ENCODE data around the gene FBXO27. TPM values are rescaled to one million over a fixed set of nuclear protein-coding genes. Genes with fewer than 3 reads are reported as not detected.
A peak's percentile ranks its signal among the peaks of the same experiment; 100 is the strongest.

The FBXO27 gene
- total RNA-seq (3.6 and 3.9 TPM in 2 replicates), polyA plus RNA-seq (0.83 and 1.6 TPM in 2 replicates), polyA minus RNA-seq (ENCODE audit: low replicate concordance) (2.4 and 16.6 TPM in 2 replicates)
- 0.94 and 2.4 TPM in 2 replicates for polyA plus RNA-seq (2012)

GRCh38 chr19:39032063-39032918, at the start of gene FBXO27:
Gene FBXO27 (minus strand): TSS chr19:39032549. CDS start chr19:39032227, 322 bp downstream.
- H3K27ac ChIP-seq (ENCODE audit: insufficient read depth, low read length), result no peak within 1 kb of the TSS
- TF ChIP-seq EZH2 (IDR thresholded peaks at IDR 0.05; ENCODE audit: low read length, missing control alignments) (no peak), CTCF (conservative IDR thresholded peaks at IDR 0.05 in 1 of 2, IDR thresholded peaks at IDR 0.05 in 1 of 2; ENCODE audit: low read depth in 1 of 2, low read length in 2 of 2) (no peak)
- peaks cover 4% of the 10 kb centered on the region for H3K27me3 ChIP-seq (ENCODE audit: control insufficient read depth, insufficient read depth, low read length)
- peaks cover 5% of the 10 kb centered on the region for H3K4me1 ChIP-seq (ENCODE audit: control insufficient read depth, extremely low read depth, insufficient read depth, low read length)
- H3K4me3 ChIP-seq (replicated peaks in 1 of 4; ENCODE audit: control extremely low read depth in 1 of 4, insufficient read depth in 1 of 4, low read depth in 3 of 4, low read length in 4 of 4), result peak within 1 kb of the TSS; percentile 43 to 62 (median 58)
- peak within 1 kb of the TSS; percentile 57 for H2AFZ ChIP-seq (ENCODE audit: low read length)
- no peaks in the 10 kb centered on the region for H3K36me3 ChIP-seq (ENCODE audit: control insufficient read depth, insufficient read depth, low read length)
- H3K79me2 ChIP-seq (ENCODE audit: control insufficient read depth, insufficient read depth, low read length), result no peaks in the 10 kb centered on the region
- no peak within 1 kb of the TSS for H3K9ac ChIP-seq (ENCODE audit: insufficient read depth, low read length)
- H4K20me1 ChIP-seq (ENCODE audit: control insufficient read depth, extremely low read depth, insufficient read depth, low read length), result no peaks in the 10 kb centered on the region
- H3K9me3 ChIP-seq (ENCODE audit: control insufficient read depth, insufficient read depth, low read depth, low read length), result no peaks in the 10 kb centered on the region
- DNase-seq (ENCODE audit: low read depth in 2 of 2), result peak in 1 of 2 donors; percentile 21
- H3K4me2 ChIP-seq (ENCODE audit: extremely low read depth, insufficient read depth, low read length), result peak within 1 kb of the TSS; percentile 92

- TF ChIP-seq CTCF (conservative IDR thresholded peaks at IDR 0.05 in 1 of 2, IDR thresholded peaks at IDR 0.05 in 1 of 2; ENCODE audit: low read depth in 1 of 2, low read length in 2 of 2) (no peak), EZH2 (IDR thresholded peaks at IDR 0.05; ENCODE audit: low read length, missing control alignments) (no peak)
- no peak overlapping the region for H3K9ac ChIP-seq (ENCODE audit: insufficient read depth, low read length)
- no peaks in the 10 kb centered on the region for H4K20me1 ChIP-seq (ENCODE audit: control insufficient read depth, extremely low read depth, insufficient read depth, low read length)
- H3K79me2 ChIP-seq (ENCODE audit: control insufficient read depth, insufficient read depth, low read length), result no peaks in the 10 kb centered on the region
- H3K9me3 ChIP-seq (ENCODE audit: control insufficient read depth, insufficient read depth, low read depth, low read length), result no peaks in the 10 kb centered on the region
- H3K4me3 ChIP-seq (replicated peaks in 1 of 4; ENCODE audit: control extremely low read depth in 1 of 4, insufficient read depth in 1 of 4, low read depth in 3 of 4, low read length in 4 of 4), result no peak overlapping the region
- no peak overlapping the region for H3K27ac ChIP-seq (ENCODE audit: insufficient read depth, low read length)
- H3K4me1 ChIP-seq (ENCODE audit: control insufficient read depth, extremely low read depth, insufficient read depth, low read length), result no peaks in the 10 kb centered on the region
- peaks cover 18% of the 10 kb centered on the region for H3K27me3 ChIP-seq (ENCODE audit: control insufficient read depth, insufficient read depth, low read length)
- H3K36me3 ChIP-seq (ENCODE audit: control insufficient read depth, insufficient read depth, low read length), result no peaks in the 10 kb centered on the region
- no peak overlapping the region for H3K4me2 ChIP-seq (ENCODE audit: extremely low read depth, insufficient read depth, low read length)
- no peak overlapping the region for H2AFZ ChIP-seq (ENCODE audit: low read length)
- no peak for DNase-seq (ENCODE audit: low read depth in 2 of 2)
These were observed 48.1 kb upstream of the FBXO27 start for GRCh38 chr19:39080431-39080830.

GRCh38 chr19:39078436-39079200, 46.3 kb upstream of the FBXO27 start:
- Histone ChIP-seq H3K36me3 (ENCODE audit: control insufficient read depth, insufficient read depth, low read length) (no peaks in the 10 kb centered on the region), H3K27ac (ENCODE audit: insufficient read depth, low read length) (peak overlapping the region; percentile 70), H4K20me1 (ENCODE audit: control insufficient read depth, extremely low read depth, insufficient read depth, low read length) (no peaks in the 10 kb centered on the region), H3K4me3 (replicated peaks in 1 of 4; ENCODE audit: control extremely low read depth in 1 of 4, insufficient read depth in 1 of 4, low read depth in 3 of 4, low read length in 4 of 4) (no peak overlapping the region), H3K9ac (ENCODE audit: insufficient read depth, low read length) (no peak overlapping the region), H3K4me1 (ENCODE audit: control insufficient read depth, extremely low read depth, insufficient read depth, low read length) (no peaks in the 10 kb centered on the region), H3K27me3 (ENCODE audit: control insufficient read depth, insufficient read depth, low read length) (peaks cover 3% of the 10 kb centered on the region), H3K9me3 (ENCODE audit: control insufficient read depth, insufficient read depth, low read depth, low read length) (no peaks in the 10 kb centered on the region), H3K79me2 (ENCODE audit: control insufficient read depth, insufficient read depth, low read length) (no peaks in the 10 kb centered on the region), H3K4me2 (ENCODE audit: extremely low read depth, insufficient read depth, low read length) (no peak overlapping the region), H2AFZ (ENCODE audit: low read length) (no peak overlapping the region)
- peak; percentile 89 to 99 for DNase-seq (ENCODE audit: low read depth in 2 of 2)
- no peak for TF ChIP-seq CTCF (conservative IDR thresholded peaks at IDR 0.05 in 1 of 2, IDR thresholded peaks at IDR 0.05 in 1 of 2; ENCODE audit: low read depth in 1 of 2, low read length in 2 of 2)
- no peak for TF ChIP-seq EZH2 (IDR thresholded peaks at IDR 0.05; ENCODE audit: low read length, missing control alignments)
